ENCODE results near the gene TPM1.

The TPM1 gene

GRCh38 chr15:63034578-63034977 is 8.0 kb upstream of the TPM1 start:
- H3K4me1 ChIP-seq (ENCODE audit: low read depth, poor library complexity, severe bottlenecking) = no peaks in the 10 kb centered on the region
- no peak for TF ChIP-seq CTCF (conservative IDR thresholded peaks at IDR 0.05; ENCODE audit: low read depth, low read length)
- H3K79me2 ChIP-seq (ENCODE audit: insufficient read depth, low read depth) = no peaks in the 10 kb centered on the region
- H3K4me2 ChIP-seq = no peak overlapping the region
- H4K20me1 ChIP-seq (ENCODE audit: insufficient read depth) = no peaks in the 10 kb centered on the region
- no peaks in the 10 kb centered on the region for H3K27me3 ChIP-seq (ENCODE audit: insufficient read depth, low read depth)
- H3K9ac ChIP-seq = no peak overlapping the region
- no peak overlapping the region for H2AFZ ChIP-seq (ENCODE audit: low read depth)
- H3K36me3 ChIP-seq (ENCODE audit: insufficient read depth) = no peaks in the 10 kb centered on the region
- H3K4me3 ChIP-seq (IDR thresholded peaks at IDR 0.05; ENCODE audit: insufficient read depth, low read depth, low read length) = no peak overlapping the region
- no peak overlapping the region for H3K27ac ChIP-seq

GRCh38 chr15:63035253-63035652 is 7.3 kb upstream of the TPM1 start:
- no peak for TF ChIP-seq CTCF (conservative IDR thresholded peaks at IDR 0.05; ENCODE audit: low read depth, low read length)
- Histone ChIP-seq H3K27ac (no peak overlapping the region), H3K4me3 (IDR thresholded peaks at IDR 0.05; ENCODE audit: insufficient read depth, low read depth, low read length) (no peak overlapping the region), H3K4me2 (no peak overlapping the region), H4K20me1 (ENCODE audit: insufficient read depth) (no peaks in the 10 kb centered on the region), H2AFZ (ENCODE audit: low read depth) (no peak overlapping the region), H3K9ac (no peak overlapping the region), H3K4me1 (ENCODE audit: low read depth, poor library complexity, severe bottlenecking) (no peaks in the 10 kb centered on the region), H3K79me2 (ENCODE audit: insufficient read depth, low read depth) (no peaks in the 10 kb centered on the region), H3K27me3 (ENCODE audit: insufficient read depth, low read depth) (no peaks in the 10 kb centered on the region), H3K36me3 (ENCODE audit: insufficient read depth) (no peaks in the 10 kb centered on the region)

GRCh38 chr15:63035977-63036376 is 6.6 kb upstream of the TPM1 start:
- H3K4me2 ChIP-seq = no peak overlapping the region
- no peaks in the 10 kb centered on the region for H3K4me1 ChIP-seq (ENCODE audit: low read depth, poor library complexity, severe bottlenecking)
- H3K27me3 ChIP-seq (ENCODE audit: insufficient read depth, low read depth) = no peaks in the 10 kb centered on the region
- no peak overlapping the region for H3K4me3 ChIP-seq (IDR thresholded peaks at IDR 0.05; ENCODE audit: insufficient read depth, low read depth, low read length)
- no peak overlapping the region for H3K9ac ChIP-seq
- H2AFZ ChIP-seq (ENCODE audit: low read depth) = no peak overlapping the region
- H3K36me3 ChIP-seq (ENCODE audit: insufficient read depth) = no peaks in the 10 kb centered on the region
- H3K79me2 ChIP-seq (ENCODE audit: insufficient read depth, low read depth) = no peaks in the 10 kb centered on the region
- no peak overlapping the region for H3K27ac ChIP-seq
- TF ChIP-seq CTCF (conservative IDR thresholded peaks at IDR 0.05; ENCODE audit: low read depth, low read length) = no peak
- H4K20me1 ChIP-seq (ENCODE audit: insufficient read depth) = no peaks in the 10 kb centered on the region

- Histone ChIP-seq H3K4me1 (ENCODE audit: low read depth, poor library complexity, severe bottlenecking) (no peaks in the 10 kb centered on the region), H2AFZ (ENCODE audit: low read depth) (no peak overlapping the region), H3K36me3 (ENCODE audit: insufficient read depth) (no peaks in the 10 kb centered on the region), H3K27me3 (ENCODE audit: insufficient read depth, low read depth) (no peaks in the 10 kb centered on the region), H3K4me3 (IDR thresholded peaks at IDR 0.05; ENCODE audit: insufficient read depth, low read depth, low read length) (no peak overlapping the region), H3K4me2 (no peak overlapping the region), H4K20me1 (ENCODE audit: insufficient read depth) (no peaks in the 10 kb centered on the region), H3K27ac (no peak overlapping the region), H3K9ac (no peak overlapping the region), H3K79me2 (ENCODE audit: insufficient read depth, low read depth) (no peaks in the 10 kb centered on the region)
- TF ChIP-seq CTCF (conservative IDR thresholded peaks at IDR 0.05; ENCODE audit: low read depth, low read length) = no peak
These were observed 4.4 kb upstream of the TPM1 start for GRCh38 chr15:63037976-63038720.

Data from KMS-11 (cell line).